Activated CD4-positive, CD25-positive, alpha-beta regulatory T cell treated with anti-CD3 and anti-CD28 coated beads, Interleukin-2, amount 50 U/mL, for 24 hours (primary cell): ENCODE data around the gene SLC26A6.

ENCODE experiments used
- ATAC-seq, 2 donors: fragments of 150-1000 bp; cut with Tn5 transposase; one replicate each; pipeline ENCODE4 v1.10.0; 2021; ENCODE audit warnings: mild to moderate bottlenecking in 1 of 2, moderate library complexity in 1 of 2

SLC26A6 gene

GRCh38 chr3:48661501-48662144, 26.4 kb upstream of the SLC26A6 start:
- ATAC-seq = no peak

GRCh38 chr3:48660800-48661400, 25.6 kb upstream of the SLC26A6 start:
- ATAC-seq = no peak

- no peak for ATAC-seq
These were observed 21.6 kb upstream of the SLC26A6 start for GRCh38 chr3:48656841-48657281.

- ATAC-seq = peak; percentile 83 to 84
These were observed 21.0 kb upstream of the SLC26A6 start for GRCh38 chr3:48656061-48656840.

- ATAC-seq = peak; percentile 33 to 34
These were observed 20.3 kb upstream of the SLC26A6 start for GRCh38 chr3:48655606-48656005.

- no peak for ATAC-seq
These were observed 19.8 kb upstream of the SLC26A6 start for GRCh38 chr3:48655063-48655462.

- no peak for ATAC-seq
These were observed 17.9 kb upstream of the SLC26A6 start for GRCh38 chr3:48652923-48653715.

GRCh38 chr3:48651771-48652170, 16.5 kb upstream of the SLC26A6 start:
- ATAC-seq = no peak

GRCh38 chr3:48650723-48651122, 15.5 kb upstream of the SLC26A6 start:
- no peak for ATAC-seq

- no peak for ATAC-seq
These were observed 13.1 kb upstream of the SLC26A6 start for GRCh38 chr3:48648188-48648850.

- ATAC-seq = no peak
These were observed 12.5 kb upstream of the SLC26A6 start for GRCh38 chr3:48647714-48648113.

- no peak for ATAC-seq
These were observed 9.9 kb upstream of the SLC26A6 start for GRCh38 chr3:48644898-48645760.

- ATAC-seq = no peak
These were observed 7.3 kb upstream of the SLC26A6 start for GRCh38 chr3:48642605-48643004.

GRCh38 chr3:48641396-48641795, 6.1 kb upstream of the SLC26A6 start:
- no peak for ATAC-seq

GRCh38 chr3:48639944-48640606, 4.8 kb upstream of the SLC26A6 start:
- ATAC-seq = no peak

GRCh38 chr3:48637305-48637704, 2.0 kb upstream of the SLC26A6 start:
- ATAC-seq = no peak

- ATAC-seq = no peak
These were observed 941 bp upstream of the SLC26A6 start for GRCh38 chr3:48636149-48636655.

GRCh38 chr3:48634661-48635221, 520 bp downstream of the SLC26A6 start:
- ATAC-seq = peak; percentile 15 to 35

GRCh38 chr3:48633743-48634142, 1.5 kb downstream of the SLC26A6 start:
- no peak for ATAC-seq

GRCh38 chr3:48633256-48633655, 2.0 kb downstream of the SLC26A6 start:
- ATAC-seq = no peak
